CD14-positive monocyte (primary cell): ENCODE data around the gene FCRL3. TPM values are rescaled to one million over a fixed set of nuclear protein-coding genes. Genes with fewer than 3 reads are reported as not detected.

Experiments
- DNase-seq, 3 donors: peaks; one replicate each; pipeline ENCODE4 v3.0.0-alpha.2; 2011 to 2022
- H2AFZ ChIP-seq: 2 replicates; pipeline ENCODE4 v1.6.0; 2012; ENCODE audit warnings: mild to moderate bottlenecking, low read depth, low read length, inconsistent platforms; ENCODE audit not compliant: insufficient read depth, poor library complexity, severe bottlenecking
- H3K27ac ChIP-seq, 2 donors: 1 replicate in 1 of 2; 2 replicates in 1 of 2; pipeline ENCODE4 v1.5.1; 2012 to 2013; ENCODE audit warnings: low read length in 2 of 2, control low read depth in 1 of 2, inconsistent platforms in 1 of 2, low read depth in 1 of 2, mild to moderate bottlenecking in 1 of 2
- H3K27me3 ChIP-seq, 2 donors: one replicate each; pipeline versions ENCODE4 v1.6.0 to v1.6.1; 2011 to 2013; ENCODE audit warnings: low read length in 2 of 2; ENCODE audit not compliant: control insufficient read depth in 2 of 2, insufficient read depth in 2 of 2
- H3K36me3 ChIP-seq, 2 donors: replicated peaks in 1 of 2; 1 replicate in 1 of 2; 2 replicates in 1 of 2; pipeline versions ENCODE4 v1.5.1 to v1.6.1; 2012 to 2013; ENCODE audit warnings: low read length in 2 of 2, control low read depth in 1 of 2, inconsistent platforms in 1 of 2, mild to moderate bottlenecking in 1 of 2; ENCODE audit not compliant: insufficient read depth in 2 of 2, control insufficient read depth in 1 of 2
- H3K4me1 ChIP-seq, 2 donors: 1 replicate in 1 of 2; 2 replicates in 1 of 2; pipeline versions ENCODE4 v1.5.1 to v1.6.1; 2012 to 2013; ENCODE audit warnings: low read length in 2 of 2, control low read depth in 1 of 2, inconsistent platforms in 1 of 2, mild to moderate bottlenecking in 1 of 2, moderate library complexity in 1 of 2; ENCODE audit not compliant: insufficient read depth in 2 of 2, control insufficient read depth in 1 of 2
- H3K4me2 ChIP-seq: replicated peaks from 2 replicates; pipeline ENCODE3; 2012; ENCODE audit warnings: low read length, moderate library complexity, mild to moderate bottlenecking; ENCODE audit not compliant: poor library complexity, severe bottlenecking; ENCODE audit errors: extremely low read depth
- H3K4me3 ChIP-seq, 3 experiments: fragments of 200-600 bp in 1 of 3; sonication (generic) in 1 of 3; replicated peaks in 1 of 3; 1 replicate in 2 of 3; 2 replicates in 1 of 3; pipeline ENCODE4 v1.5.1; 2011 to 2013; ENCODE audit warnings: low read length in 3 of 3, mild to moderate bottlenecking in 3 of 3, control low read depth in 2 of 3, low read depth in 2 of 3, inconsistent platforms in 1 of 3, moderate library complexity in 1 of 3
- H3K79me2 ChIP-seq: 2 replicates; pipeline ENCODE4 v1.6.0; 2012; ENCODE audit warnings: mild to moderate bottlenecking, control low read depth, inconsistent platforms, low read length, moderate library complexity; ENCODE audit not compliant: insufficient read depth
- H3K9ac ChIP-seq: 2 replicates; pipeline ENCODE4 v1.6.0; 2017; ENCODE audit warnings: low read length, mild to moderate bottlenecking; ENCODE audit not compliant: insufficient read depth, poor library complexity, severe bottlenecking
- H3K9me3 ChIP-seq, 2 donors: replicated peaks in 1 of 2; 1 replicate in 1 of 2; 2 replicates in 1 of 2; pipeline versions ENCODE4 v1.5.1 to v1.6.1; 2012 to 2013; ENCODE audit warnings: low read length in 2 of 2, control low read depth in 1 of 2; ENCODE audit not compliant: control insufficient read depth in 1 of 2, insufficient read depth in 1 of 2
- H4K20me1 ChIP-seq: 2 replicates; pipeline ENCODE4 v1.6.0; 2012; ENCODE audit warnings: mild to moderate bottlenecking, low read length, control low read depth, moderate library complexity; ENCODE audit not compliant: insufficient read depth
- H3K27ac Mint-ChIP-seq, 7 donors: one replicate each; pipeline ENCODE4 v1.8.0; 2020; ENCODE audit warnings: mild to moderate bottlenecking in 7 of 7, mixed read lengths in 7 of 7, moderate library complexity in 6 of 7, inconsistent platforms in 2 of 7
- H3K27me3 Mint-ChIP-seq, 3 donors: one replicate each; pipeline ENCODE4 v1.8.0; 2021 to 2022; ENCODE audit warnings: low read depth in 3 of 3, mild to moderate bottlenecking in 3 of 3, mixed read lengths in 3 of 3, moderate library complexity in 3 of 3, inconsistent platforms in 1 of 3
- H3K36me3 Mint-ChIP-seq, 2 donors: one replicate each; pipeline ENCODE4 v1.8.0; 2020; ENCODE audit warnings: mixed read lengths in 2 of 2, inconsistent platforms in 1 of 2, mild to moderate bottlenecking in 1 of 2
- H3K4me1 Mint-ChIP-seq: one replicate; pipeline ENCODE4 v1.8.0; 2020; ENCODE audit warnings: mild to moderate bottlenecking, mixed read lengths
- H3K4me3 Mint-ChIP-seq, 2 donors: one replicate each; pipeline ENCODE4 v1.8.0; 2020; ENCODE audit warnings: mild to moderate bottlenecking in 2 of 2, mixed read lengths in 2 of 2, moderate library complexity in 1 of 2
- H3K9me3 Mint-ChIP-seq, 7 donors: one replicate each; pipeline ENCODE4 v1.8.0; 2020 to 2022; ENCODE audit warnings: mixed read lengths in 7 of 7, mild to moderate bottlenecking in 6 of 7, moderate library complexity in 6 of 7, inconsistent platforms in 2 of 7
- CTCF ChIP-seq: fragments of 200-600 bp; IDR thresholded peaks from one replicate; pipeline ENCODE4 v1.8.0; 2022; ENCODE audit warnings: antibody characterized with exemption, mild to moderate bottlenecking
- WGBS: methylation state at CpG from one replicate; pipeline ENCODE4 v1.1.5; 2013; ENCODE audit warnings: missing lambda C conversion rate; ENCODE audit not compliant: insufficient coverage; 5-methylcytosine and 5-hydroxymethylcytosine counted together
- intact Hi-C, 2 donors: fragments of 100-400 bp; cut with micrococcal nuclease; formaldehyde crosslinking; loops; one replicate each; pipeline versions ENCODE4 v1.15.0 to v1.15.1; 2023
- polyA plus RNA-seq, 3 donors: library from polyadenylated mRNA; depleted of rRNA in 1 of 3; unstranded in 2 of 3; stranded (reverse) in 1 of 3; fragments of 300-500 nt in 2 of 3; fragments of >200 nt in 1 of 3; fragmentation: Illumina TruSeq in 2 of 3; gene quantifications; 1 replicate in 2 of 3; 2 replicates in 1 of 3; pipeline ENCODE4 v1.2.3, GENCODE V29; 2012 to 2021

Gene FCRL3
- polyA plus RNA-seq, 3 donors = 0.09 to 0.42 (median 0.32) TPM

- peaks cover 12 to 24% (median 20%) of the 10 kb centered on the region in 7 donors for H3K9me3 Mint-ChIP-seq
- H3K36me3 Mint-ChIP-seq = no peaks in the 10 kb centered on the region
- no peaks in the 10 kb centered on the region for H3K36me3 ChIP-seq
- H3K9me3 ChIP-seq = peaks cover 10 to 11% of the 10 kb centered on the region in 2 donors
- peaks cover 19% of the 10 kb centered on the region for H3K4me1 Mint-ChIP-seq
- H3K4me3 ChIP-seq = no peak overlapping the region
- H3K4me1 ChIP-seq = peaks cover 4 to 6% of the 10 kb centered on the region in 2 donors
- no peak overlapping the region for H3K27ac Mint-ChIP-seq
- H3K27me3 Mint-ChIP-seq = peaks cover 2 to 4% (median 3%) of the 10 kb centered on the region in 3 donors
- H3K9ac ChIP-seq = no peak overlapping the region
- H4K20me1 ChIP-seq = no peaks in the 10 kb centered on the region
- no peak for TF ChIP-seq CTCF
- WGBS = 100% methylated on average over 1 of the region's 2 CpGs
- H3K4me3 Mint-ChIP-seq = no peak overlapping the region
- H2AFZ ChIP-seq = no peak overlapping the region
- H3K27ac ChIP-seq = no peak overlapping the region
- no peaks in the 10 kb centered on the region for H3K79me2 ChIP-seq
- H3K27me3 ChIP-seq = no peaks in the 10 kb centered on the region
- intact Hi-C loops = no loop called here
- DNase-seq = no peak
- H3K4me2 ChIP-seq = no peak overlapping the region
These were observed 22.6 kb upstream of the FCRL3 start for GRCh38 chr1:157723157-157723556.

GRCh38 chr1:157721985-157722384 is 21.4 kb upstream of the FCRL3 start:
- Histone ChIP-seq H4K20me1 (no peaks in the 10 kb centered on the region), H3K79me2 (no peaks in the 10 kb centered on the region), H3K9me3 (peaks cover 10 to 11% of the 10 kb centered on the region in 2 donors), H3K4me2 (no peak overlapping the region), H3K9ac (no peak overlapping the region), H3K36me3 (no peaks in the 10 kb centered on the region), H3K4me3 (no peak overlapping the region), H3K27ac (no peak overlapping the region), H3K4me1 (peaks cover 4 to 6% of the 10 kb centered on the region in 2 donors), H2AFZ (no peak overlapping the region), H3K27me3 (no peaks in the 10 kb centered on the region)
- intact Hi-C loops = no loop called here
- peaks cover 1 to 3% (median 3%) of the 10 kb centered on the region in 3 donors for H3K27me3 Mint-ChIP-seq
- no peak overlapping the region for H3K27ac Mint-ChIP-seq
- H3K4me1 Mint-ChIP-seq = peaks cover 19% of the 10 kb centered on the region
- WGBS = 100% methylated on average over 1 of the region's 1 CpG
- DNase-seq = no peak
- peaks cover 12 to 24% (median 20%) of the 10 kb centered on the region in 7 donors for H3K9me3 Mint-ChIP-seq
- TF ChIP-seq CTCF = no peak
- H3K4me3 Mint-ChIP-seq = no peak overlapping the region
- H3K36me3 Mint-ChIP-seq = no peaks in the 10 kb centered on the region
